DOHH2 (cell line): Measurements from ENCODE around the gene TMEM267.
"Not testable (repeated sequence)": the region's sequence is repeated elsewhere in the genome, so short reads cannot be mapped to it uniquely, and the experiment has no call there.

Source experiments
- H3F3A ChIP-seq: fragments of 200-600 bp; sonication (generic), shearing (Covaris generic); 2 replicates; pipeline ENCODE4 v1.6.0; 2016; ENCODE audit warnings: antibody characterized with exemption, mild to moderate bottlenecking; ENCODE audit not compliant: control insufficient read depth, insufficient read depth
- H3K27ac ChIP-seq: fragments of 200-600 bp; sonication (generic); 2 replicates; pipeline ENCODE4 v1.5.1; 2014; ENCODE audit warnings: low read depth, mild to moderate bottlenecking, low read length, moderate library complexity
- H3K27me3 ChIP-seq: fragments of 200-600 bp; sonication (generic); 2 replicates; pipeline ENCODE4 v1.6.1; 2014; ENCODE audit warnings: mild to moderate bottlenecking, low read length, mixed read lengths; ENCODE audit not compliant: control insufficient read depth
- H3K36me3 ChIP-seq: fragments of 200-600 bp; sonication (generic); 2 replicates; pipeline ENCODE4 v1.6.1; 2014; ENCODE audit warnings: mild to moderate bottlenecking, low read length, moderate library complexity, mixed read lengths; ENCODE audit not compliant: control insufficient read depth
- H3K4me1 ChIP-seq: fragments of 200-600 bp; sonication (generic); 2 replicates; pipeline ENCODE4 v1.6.1; 2014; ENCODE audit warnings: mild to moderate bottlenecking, low read length, mixed read lengths; ENCODE audit not compliant: control insufficient read depth
- H3K4me2 ChIP-seq: fragments of 200-600 bp; sonication (generic); 2 replicates; pipeline ENCODE4 v1.6.0; 2014; ENCODE audit warnings: mild to moderate bottlenecking, low read length, moderate library complexity
- H3K4me3 ChIP-seq: fragments of 200-600 bp; sonication (generic); 2 replicates; pipeline ENCODE4 v1.5.1; 2014; ENCODE audit warnings: mild to moderate bottlenecking, low read length, mixed read lengths
- H3K79me2 ChIP-seq: fragments of 200-600 bp; sonication (generic); 2 replicates; pipeline ENCODE4 v1.6.1; 2014; ENCODE audit warnings: mild to moderate bottlenecking, low read length, mixed read lengths; ENCODE audit not compliant: control insufficient read depth
- H3K9me2 ChIP-seq: fragments of 200-600 bp; sonication (generic); replicated peaks from 2 replicates; pipeline ENCODE4 v1.6.1; 2014; ENCODE audit warnings: mild to moderate bottlenecking, low read length, mixed read lengths; ENCODE audit not compliant: control insufficient read depth
- H3K9me3 ChIP-seq: fragments of 200-600 bp; sonication (generic); 2 replicates; pipeline ENCODE4 v1.6.1; 2014; ENCODE audit warnings: antibody characterized with exemption, low read length, mixed read lengths; ENCODE audit not compliant: control insufficient read depth, insufficient read depth
- H4K20me1 ChIP-seq: fragments of 200-600 bp; sonication (generic); 2 replicates; pipeline ENCODE4 v1.6.0; 2014; ENCODE audit warnings: low read depth, mild to moderate bottlenecking, antibody characterized with exemption, low read length, moderate library complexity; ENCODE audit not compliant: control insufficient read depth, insufficient read depth
- CTCF ChIP-seq: fragments of 200-600 bp; sonication (generic); IDR thresholded peaks from one replicate; pipeline ENCODE4 v1.5.1; 2014; ENCODE audit warnings: antibody characterized with exemption, mild to moderate bottlenecking, low read depth, low read length; ENCODE audit not compliant: poor library complexity, severe bottlenecking
- EZH2phosphoT487 ChIP-seq: fragments of 200-600 bp; sonication (generic); IDR thresholded peaks from 2 replicates; pipeline ENCODE4 v1.6.1; 2017; ENCODE audit warnings: borderline replicate concordance, mild to moderate bottlenecking, antibody characterized with exemption, low read length, moderate library complexity, mixed read lengths

Gene TMEM267

GRCh38 chr5:43456556-43456955 lies 27.1 kb downstream of the TMEM267 start:
- H3F3A ChIP-seq, result no peaks in the 10 kb centered on the region
- no peaks in the 10 kb centered on the region for H3K4me1 ChIP-seq
- H3K9me3 ChIP-seq, result peaks cover 14% of the 10 kb centered on the region
- H3K4me2 ChIP-seq, result no peak overlapping the region
- no peaks in the 10 kb centered on the region for H4K20me1 ChIP-seq
- peaks cover 23% of the 10 kb centered on the region for H3K36me3 ChIP-seq
- no peaks in the 10 kb centered on the region for H3K27me3 ChIP-seq
- peaks cover 8% of the 10 kb centered on the region; the same call in 1 of the 2 replicates for H3K79me2 ChIP-seq
- no peak overlapping the region for H3K27ac ChIP-seq
- no peaks in the 10 kb centered on the region for H3K9me2 ChIP-seq
- no peak overlapping the region for H3K4me3 ChIP-seq
- no peak for TF ChIP-seq CTCF

GRCh38 chr5:43441575-43441974 lies 42.1 kb downstream of the TMEM267 start:
- peaks cover 16% of the 10 kb centered on the region for H3K36me3 ChIP-seq
- not testable (repeated sequence) for H3K27me3 ChIP-seq
- H3K4me1 ChIP-seq, result peaks cover 11% of the 10 kb centered on the region

GRCh38 chr5:43437062-43437660 lies 46.5 kb downstream of the TMEM267 start:
- no peaks in the 10 kb centered on the region for H4K20me1 ChIP-seq
- H3K36me3 ChIP-seq, result no peaks in the 10 kb centered on the region
- TF ChIP-seq CTCF (peak; percentile 16), EZH2phosphoT487 (no peak)
- H3K27ac ChIP-seq, result no peak overlapping the region
- H3K79me2 ChIP-seq, result no peaks in the 10 kb centered on the region
- no peak overlapping the region for H3K4me3 ChIP-seq
- no peaks in the 10 kb centered on the region for H3K9me2 ChIP-seq
- no peaks in the 10 kb centered on the region for H3F3A ChIP-seq
- H3K27me3 ChIP-seq, result no peaks in the 10 kb centered on the region
- no peak overlapping the region for H3K4me2 ChIP-seq
- peaks cover 11% of the 10 kb centered on the region for H3K4me1 ChIP-seq
- no peaks in the 10 kb centered on the region; the same call in 1 of the 2 replicates for H3K9me3 ChIP-seq

More at GRCh38 chr5:43441575-43441974, 42.1 kb downstream of the TMEM267 start:
- not testable (repeated sequence) for H3K79me2 ChIP-seq, H3K27ac ChIP-seq, H3K9me3 ChIP-seq, H3K4me3 ChIP-seq, H3F3A ChIP-seq, H4K20me1 ChIP-seq, H3K4me2 ChIP-seq, H3K9me2 ChIP-seq

- Histone ChIP-seq H3K36me3 (no peaks in the 10 kb centered on the region), H3K27me3 (no peaks in the 10 kb centered on the region), H3K79me2 (no peaks in the 10 kb centered on the region), H3K9me3 (no peaks in the 10 kb centered on the region), H3F3A (no peaks in the 10 kb centered on the region), H3K9me2 (no peaks in the 10 kb centered on the region), H3K4me2 (no peak overlapping the region), H4K20me1 (no peaks in the 10 kb centered on the region), H3K4me3 (no peak overlapping the region), H3K4me1 (no peaks in the 10 kb centered on the region), H3K27ac (no peak overlapping the region)
- no peak for TF ChIP-seq EZH2phosphoT487
- TF ChIP-seq CTCF, result no peak
Measured at GRCh38 chr5:43433382-43433781, 50.3 kb downstream of the TMEM267 start.
